Glomerular endothelial cell (primary cell): ENCODE measurements around the gene KCNIP1. TPM values are rescaled to one million over a fixed set of nuclear protein-coding genes. Genes with fewer than 3 reads are reported as not detected.

Experiments
- DNase-seq: peaks from one replicate; pipeline ENCODE4 v3.0.0-alpha.2; 2011; ENCODE audit warnings: low read depth, low spot score; ENCODE audit errors: extremely low read depth
- total RNA-seq: library from RNA; depleted of rRNA; stranded (reverse); fragments of >200 nt; gene quantifications from 2 replicates; pipeline ENCODE4 v1.2.3, GENCODE V29; 2015

KCNIP1 gene
- total RNA-seq, 1 donor from 2014 or later: 0.76 TPM

- no peak for DNase-seq
These were observed 121.7 kb downstream of the KCNIP1 start for GRCh38 chr5:170625221-170626165.

- DNase-seq: no peak
These were observed 122.8 kb downstream of the KCNIP1 start for GRCh38 chr5:170626507-170627150.

DNA sequence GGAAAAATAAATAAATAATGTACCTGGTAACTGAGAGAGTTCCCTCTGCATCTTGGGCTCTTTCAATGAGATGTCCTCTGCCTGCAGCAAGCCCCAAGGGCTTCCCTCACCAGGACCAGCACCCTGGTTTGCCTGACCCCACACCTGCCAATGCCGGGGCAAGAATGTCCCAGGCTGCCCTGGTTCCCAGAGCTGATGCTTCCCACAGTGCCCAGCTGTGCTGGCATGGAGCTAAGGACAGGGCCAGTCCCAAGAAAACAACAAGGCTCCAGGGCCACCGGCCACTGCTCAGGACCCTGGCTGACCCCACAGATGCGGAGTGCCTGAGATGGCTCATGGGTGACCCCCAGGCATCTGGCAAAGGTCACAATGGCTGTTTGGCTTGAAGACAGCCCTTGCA lies 123.5 kb downstream of the KCNIP1 start:
- no peak for DNase-seq

DNA sequence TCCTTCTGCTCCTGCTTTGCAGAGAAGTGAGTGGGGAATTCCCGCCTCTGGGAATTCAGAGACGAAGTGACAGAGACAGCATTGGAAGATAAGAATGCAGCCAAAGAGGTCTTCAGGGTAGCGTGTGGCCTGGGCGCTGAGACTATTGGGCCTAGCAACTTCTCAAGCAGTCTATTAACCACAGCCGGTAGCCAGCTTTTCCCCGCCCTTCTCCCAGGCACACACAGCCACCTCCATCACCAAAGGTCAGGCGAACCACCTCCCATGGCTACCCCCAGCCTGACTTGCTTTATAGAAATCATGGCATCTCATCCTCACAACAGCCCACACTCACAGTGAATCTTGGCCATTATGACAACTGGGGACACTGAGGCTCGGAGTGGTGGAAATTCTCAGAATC lies 124.2 kb downstream of the KCNIP1 start:
- DNase-seq: no peak

GRCh38 chr5:170628691-170629565 lies 125.1 kb downstream of the KCNIP1 start:
- no peak for DNase-seq

- DNase-seq: no peak
These were observed 125.9 kb downstream of the KCNIP1 start for GRCh38 chr5:170629566-170630175.

- no peak for DNase-seq
These were observed 126.4 kb downstream of the KCNIP1 start for GRCh38 chr5:170630226-170630625.

DNA sequence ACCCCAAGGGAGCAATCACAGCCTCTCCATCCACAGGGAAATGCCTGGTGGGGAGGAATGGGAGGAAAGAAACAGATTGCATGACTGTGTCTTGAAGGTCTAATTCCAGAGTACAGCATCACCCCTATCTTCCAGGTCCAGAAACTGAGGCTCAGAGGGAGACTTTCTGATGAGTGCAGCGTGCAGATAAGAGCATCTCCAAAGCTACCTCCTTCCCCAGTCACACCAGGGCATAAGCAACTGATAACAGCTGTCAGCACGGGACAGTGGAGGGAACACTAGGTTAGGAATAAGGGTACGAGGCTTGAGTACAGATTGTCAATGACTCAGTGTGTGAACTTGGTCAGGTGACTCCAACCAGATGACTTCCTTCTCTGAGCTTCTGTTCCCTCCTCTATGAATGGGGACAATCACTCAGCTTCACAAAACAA lies 126.9 kb downstream of the KCNIP1 start:
- DNase-seq: no peak

DNA sequence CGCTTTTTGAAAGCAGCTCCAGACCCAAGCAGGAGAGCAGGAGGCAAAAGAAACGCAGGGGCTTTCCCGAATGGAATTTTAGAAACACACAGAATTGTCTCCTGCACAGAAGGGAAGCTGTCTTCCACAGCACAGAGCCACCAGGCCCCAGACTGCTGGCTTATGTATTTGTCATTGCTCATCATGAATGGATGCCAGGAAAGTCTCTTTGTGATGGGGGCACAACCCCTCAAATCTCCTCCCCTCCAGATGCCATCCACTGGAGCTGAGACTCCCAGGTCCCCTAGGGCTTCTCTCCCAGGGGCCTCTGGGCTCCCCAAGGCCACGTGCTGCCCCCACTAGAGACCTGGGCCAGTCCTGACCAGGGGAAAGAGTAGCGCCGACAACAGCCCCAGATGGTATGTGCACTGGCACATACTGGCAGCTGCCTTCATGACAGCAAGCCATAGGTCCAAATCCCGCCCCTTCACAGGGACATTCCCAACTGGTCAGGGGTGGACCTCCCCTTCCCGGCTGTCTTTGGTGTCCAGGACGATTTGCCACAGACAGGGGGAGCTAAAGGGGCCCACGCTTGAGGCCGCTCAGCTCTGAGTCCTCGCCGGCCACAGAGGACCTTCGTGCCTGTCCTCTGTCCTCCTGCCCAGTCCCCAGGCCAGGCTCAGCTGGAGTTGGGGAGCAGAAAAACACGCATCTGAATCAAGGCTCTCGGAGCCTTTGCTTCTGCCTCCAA lies 127.8 kb downstream of the KCNIP1 start:
- DNase-seq: no peak

- no peak for DNase-seq
These were observed 128.6 kb downstream of the KCNIP1 start for GRCh38 chr5:170632266-170632984.

- no peak for DNase-seq
These were observed 129.1 kb downstream of the KCNIP1 start for GRCh38 chr5:170632985-170633234.

DNA sequence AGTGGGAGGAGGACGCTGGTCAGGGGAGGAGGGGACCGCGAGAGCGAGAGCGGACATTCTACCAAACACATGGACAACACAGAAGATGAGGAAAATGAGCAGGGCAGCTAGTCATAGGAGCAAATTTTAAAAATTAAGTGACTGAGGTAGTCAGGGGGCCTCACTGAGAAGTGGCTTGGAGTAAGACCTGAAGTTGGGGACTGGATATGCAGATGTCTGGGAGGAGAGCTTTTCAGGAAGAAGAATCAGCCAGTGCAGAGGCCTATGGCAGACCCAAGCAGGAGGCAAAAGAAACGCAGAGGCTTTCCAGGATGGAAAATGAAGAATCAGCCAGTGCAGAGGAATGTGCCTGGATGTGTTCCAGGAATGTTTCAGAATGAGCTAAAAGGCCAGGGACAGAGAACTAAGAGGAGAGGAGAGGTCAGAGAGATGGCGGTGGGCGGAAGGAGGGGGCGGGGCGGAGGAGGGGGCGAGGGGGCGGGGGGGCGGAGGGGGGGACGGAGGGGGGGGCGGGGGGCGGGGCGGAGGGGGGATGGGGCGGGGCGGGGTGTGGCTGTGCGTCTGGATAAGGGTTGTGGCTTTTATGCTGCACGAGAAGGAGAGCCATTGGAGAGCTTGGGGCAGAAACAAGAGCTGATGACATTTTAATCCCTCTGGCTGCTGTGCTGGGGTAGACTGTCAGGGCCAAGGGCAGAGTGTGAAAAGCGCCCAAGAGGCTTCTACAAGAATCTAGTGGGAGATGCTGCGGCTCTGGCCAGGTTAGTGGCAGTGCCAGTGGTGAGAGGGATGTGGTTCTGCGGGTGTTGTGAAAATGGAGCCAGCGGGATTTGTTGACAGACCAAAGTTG lies 129.6 kb downstream of the KCNIP1 start:
- DNase-seq: peak; percentile 50

GRCh38 chr5:170634256-170634990 lies 130.6 kb downstream of the KCNIP1 start:
- DNase-seq: no peak

DNA sequence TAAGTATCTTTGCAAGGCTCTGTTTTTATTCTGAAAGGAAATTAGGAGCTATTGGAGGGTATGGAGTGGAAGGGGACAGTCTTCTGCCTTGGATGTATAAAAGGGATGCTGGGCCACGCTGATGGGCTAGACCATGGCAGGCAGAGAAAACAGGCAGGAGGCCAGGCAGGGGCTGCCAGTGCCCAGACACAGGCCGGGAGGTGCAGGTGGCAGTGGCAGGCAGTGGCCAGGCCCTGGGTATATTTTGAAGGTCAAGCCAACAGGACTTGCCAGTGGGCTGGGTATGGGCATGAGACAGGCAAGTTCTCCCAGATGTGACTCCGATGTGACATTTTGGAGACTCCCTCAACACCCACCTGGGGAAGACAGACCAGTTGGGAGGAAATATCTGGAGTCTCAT lies 131.9 kb downstream of the KCNIP1 start:
- no peak for DNase-seq

DNA sequence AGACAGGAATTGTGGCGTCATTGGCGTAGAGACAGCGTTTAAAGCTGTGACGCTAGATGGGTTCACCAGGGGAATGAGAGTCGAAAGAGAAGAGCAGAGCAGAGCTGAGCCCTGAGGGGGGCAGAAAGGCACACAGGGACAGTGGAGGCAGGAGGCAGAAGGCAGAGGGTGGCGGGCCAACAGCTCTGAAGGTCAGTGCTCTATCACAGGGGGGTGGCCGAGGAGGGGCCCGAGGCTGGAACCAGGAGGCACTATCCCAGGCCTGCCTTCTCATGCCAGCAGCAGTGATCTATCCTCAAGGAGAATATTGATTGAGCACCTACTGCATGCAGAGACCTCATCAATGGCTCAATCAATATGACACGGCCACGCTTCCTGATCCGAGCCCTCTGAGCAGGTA lies 132.4 kb downstream of the KCNIP1 start:
- DNase-seq: no peak

GRCh38 chr5:170636801-170637477 lies 133.1 kb downstream of the KCNIP1 start:
- DNase-seq: no peak

DNA sequence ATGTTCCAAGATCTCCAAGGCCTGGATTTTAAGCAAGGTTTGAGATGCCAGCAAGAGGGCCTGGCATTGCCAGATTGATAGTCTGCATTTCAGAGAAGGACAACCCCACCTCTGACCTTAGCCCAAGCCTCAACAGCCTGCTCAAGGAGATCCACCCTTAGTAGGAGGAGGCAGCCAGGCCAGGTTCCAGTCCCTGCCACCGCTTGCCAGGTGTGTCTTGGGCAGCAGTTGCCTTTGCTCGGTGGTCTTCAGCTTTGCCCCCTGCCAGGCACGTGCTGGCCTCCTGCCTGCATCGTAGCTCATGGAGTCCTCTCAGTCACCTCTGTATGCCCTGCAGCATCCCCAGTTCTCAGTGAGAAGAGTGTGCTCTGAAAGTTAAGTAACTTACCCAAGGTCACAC lies 134.2 kb downstream of the KCNIP1 start:
- DNase-seq: no peak
